ENCODE data around the gene FARS2. TPM values are rescaled to one million over a fixed set of nuclear protein-coding genes. Genes with fewer than 3 reads are reported as not detected.

FARS2 gene
- total RNA-seq, 4 donors from 2014 or later = 8.3 to 18.5 (median 13.0) TPM

DNA sequence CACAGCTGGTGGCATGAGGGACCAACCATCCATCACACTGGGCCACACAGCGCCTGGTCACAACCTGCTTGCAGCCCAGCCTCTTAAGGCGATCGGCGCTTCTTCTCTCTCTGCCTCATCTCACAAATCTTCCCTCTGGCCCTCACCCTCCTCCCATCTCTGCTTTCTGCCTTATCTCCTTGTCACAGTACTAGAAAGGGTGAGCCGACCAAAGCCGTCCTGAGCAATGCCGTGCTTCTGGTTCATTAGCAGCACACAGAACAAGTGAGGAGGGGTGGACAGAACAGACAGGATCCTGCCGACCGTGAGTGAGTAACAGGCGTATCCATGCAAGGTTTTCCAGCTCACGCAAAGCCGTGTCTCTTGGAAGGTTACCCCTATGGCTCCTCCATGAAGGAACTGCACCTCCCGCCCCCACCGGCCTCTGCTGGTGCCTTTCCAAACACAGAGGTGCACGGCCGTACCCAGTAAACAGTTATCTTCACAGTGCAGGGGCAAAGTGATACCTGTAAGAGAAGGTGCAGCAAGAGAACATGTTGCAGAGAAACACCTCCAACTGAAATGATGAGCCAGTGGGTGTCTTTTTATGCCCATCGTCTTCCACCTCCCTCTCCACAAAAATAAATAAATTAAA, 331.7 kb downstream of the FARS2 start:
- Histone ChIP-seq H3K27ac (no peak overlapping the region), H3K27me3 (no peaks in the 10 kb centered on the region), H3K9me3 (no peaks in the 10 kb centered on the region), H3K36me3 (no peaks in the 10 kb centered on the region), H3K4me3 (no peak overlapping the region), H3K4me1 (no peaks in the 10 kb centered on the region)
- DNase-seq = no peak
- no peak for TF ChIP-seq POLR2A (IDR thresholded peaks at IDR 0.05)
- TF ChIP-seq, protein P1, sequence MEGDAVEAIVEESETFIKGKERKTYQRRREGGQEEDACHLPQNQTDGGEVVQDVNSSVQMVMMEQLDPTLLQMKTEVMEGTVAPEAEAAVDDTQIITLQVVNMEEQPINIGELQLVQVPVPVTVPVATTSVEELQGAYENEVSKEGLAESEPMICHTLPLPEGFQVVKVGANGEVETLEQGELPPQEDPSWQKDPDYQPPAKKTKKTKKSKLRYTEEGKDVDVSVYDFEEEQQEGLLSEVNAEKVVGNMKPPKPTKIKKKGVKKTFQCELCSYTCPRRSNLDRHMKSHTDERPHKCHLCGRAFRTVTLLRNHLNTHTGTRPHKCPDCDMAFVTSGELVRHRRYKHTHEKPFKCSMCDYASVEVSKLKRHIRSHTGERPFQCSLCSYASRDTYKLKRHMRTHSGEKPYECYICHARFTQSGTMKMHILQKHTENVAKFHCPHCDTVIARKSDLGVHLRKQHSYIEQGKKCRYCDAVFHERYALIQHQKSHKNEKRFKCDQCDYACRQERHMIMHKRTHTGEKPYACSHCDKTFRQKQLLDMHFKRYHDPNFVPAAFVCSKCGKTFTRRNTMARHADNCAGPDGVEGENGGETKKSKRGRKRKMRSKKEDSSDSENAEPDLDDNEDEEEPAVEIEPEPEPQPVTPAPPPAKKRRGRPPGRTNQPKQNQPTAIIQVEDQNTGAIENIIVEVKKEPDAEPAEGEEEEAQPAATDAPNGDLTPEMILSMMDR (IDR thresholded peaks at IDR 0.05) = no peak
- intact Hi-C loops (cut with DNase I) = no loop called here
- WGBS, 2 donors = 94 to 96% methylated on average over 7 to 16 of the region's 17 CpGs

DNA sequence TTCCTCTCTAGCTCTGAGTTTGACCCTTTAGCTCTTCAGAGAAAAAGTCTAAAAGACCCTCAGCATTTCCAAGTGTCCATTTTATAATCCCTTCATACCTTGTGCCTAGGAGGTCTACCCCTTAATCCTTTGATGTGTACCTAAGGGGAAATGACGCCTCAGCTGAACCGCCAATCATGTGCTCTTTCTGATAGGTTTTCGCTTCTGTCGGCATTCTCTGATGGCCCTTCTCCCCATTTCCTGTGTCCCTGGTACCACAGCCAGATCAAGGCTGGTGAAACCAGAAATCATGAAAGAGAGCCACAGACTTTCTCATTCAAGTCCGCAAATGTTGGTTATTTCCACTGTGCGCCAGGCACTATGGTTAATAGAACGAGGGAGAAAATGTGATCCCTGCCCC, 333.9 kb downstream of the FARS2 start:
- no peaks in the 10 kb centered on the region for H3K27me3 ChIP-seq
- no peaks in the 10 kb centered on the region for H3K4me1 ChIP-seq
- WGBS, 2 donors = 94 to 100% methylated on average over 6 to 7 of the region's 7 CpGs
- intact Hi-C loops (cut with DNase I) = no loop called here
- TF ChIP-seq POLR2A (IDR thresholded peaks at IDR 0.05) = no peak
- TF ChIP-seq, protein P1 (IDR thresholded peaks at IDR 0.05) = no peak
- no peak for DNase-seq
- no peaks in the 10 kb centered on the region for H3K36me3 ChIP-seq
- H3K4me3 ChIP-seq = no peak overlapping the region
- no peak overlapping the region for H3K27ac ChIP-seq
- no peaks in the 10 kb centered on the region for H3K9me3 ChIP-seq

DNA sequence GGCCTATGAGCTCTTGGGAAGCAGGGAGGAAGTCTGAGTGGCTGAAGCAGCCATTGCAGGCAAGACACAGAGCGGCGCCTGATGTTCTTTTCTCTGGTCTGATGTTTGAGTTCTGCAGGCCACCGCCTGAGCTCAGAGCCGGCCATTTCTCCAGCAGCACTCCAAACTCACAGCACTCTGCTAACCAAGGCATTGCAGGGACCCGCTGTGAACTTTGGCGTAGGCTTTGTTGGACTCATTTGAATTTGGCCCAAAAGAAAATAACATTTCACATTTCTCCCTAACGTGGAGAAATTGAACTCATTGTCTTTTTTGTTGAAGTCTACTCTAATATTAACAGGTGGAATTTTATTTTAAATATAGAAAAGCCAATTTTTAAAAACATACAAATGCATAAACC, 336.1 kb downstream of the FARS2 start:
- H3K4me3 ChIP-seq = no peak overlapping the region
- no peaks in the 10 kb centered on the region for H3K9me3 ChIP-seq
- WGBS, 2 donors = 88 to 89% methylated on average over 7 of the region's 7 CpGs
- no peak overlapping the region for H3K27ac ChIP-seq
- no peak for TF ChIP-seq POLR2A (IDR thresholded peaks at IDR 0.05)
- TF ChIP-seq, protein P1 (IDR thresholded peaks at IDR 0.05) = no peak
- no peak for DNase-seq
- H3K36me3 ChIP-seq = no peaks in the 10 kb centered on the region
- no peaks in the 10 kb centered on the region for H3K27me3 ChIP-seq
- no peaks in the 10 kb centered on the region for H3K4me1 ChIP-seq
- intact Hi-C loops (cut with DNase I) = no loop called here

DNA sequence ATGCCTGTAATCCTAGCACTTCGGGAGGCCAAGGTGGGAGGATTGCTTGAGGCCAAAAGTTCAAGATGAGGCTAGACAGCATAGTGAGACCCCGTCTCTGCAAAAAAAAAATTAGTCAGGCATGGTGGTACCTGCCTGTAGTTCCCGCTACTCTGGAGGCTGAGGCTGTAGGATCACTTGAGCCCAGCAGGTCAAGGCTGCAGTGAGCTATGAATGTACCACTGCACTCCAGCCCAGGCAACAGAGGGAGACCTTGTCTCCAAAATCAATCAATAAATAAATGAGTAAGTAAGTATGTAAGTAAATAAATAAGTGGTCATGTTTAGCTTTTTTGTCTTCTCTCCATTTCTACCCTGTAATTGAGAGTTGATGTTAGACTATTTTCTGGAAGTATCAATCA, 336.8 kb downstream of the FARS2 start:
- intact Hi-C loops (cut with DNase I) = no loop called here
- WGBS, 2 donors = 90 to 100% methylated on average over 1 to 2 of the region's 3 CpGs
- Histone ChIP-seq H3K36me3 (no peaks in the 10 kb centered on the region), H3K9me3 (no peaks in the 10 kb centered on the region), H3K4me1 (no peaks in the 10 kb centered on the region), H3K4me3 (no peak overlapping the region), H3K27me3 (no peaks in the 10 kb centered on the region), H3K27ac (no peak overlapping the region)
- TF ChIP-seq, protein P1 (IDR thresholded peaks at IDR 0.05) = no peak
- no peak for TF ChIP-seq POLR2A (IDR thresholded peaks at IDR 0.05)
- no peak for DNase-seq

DNA sequence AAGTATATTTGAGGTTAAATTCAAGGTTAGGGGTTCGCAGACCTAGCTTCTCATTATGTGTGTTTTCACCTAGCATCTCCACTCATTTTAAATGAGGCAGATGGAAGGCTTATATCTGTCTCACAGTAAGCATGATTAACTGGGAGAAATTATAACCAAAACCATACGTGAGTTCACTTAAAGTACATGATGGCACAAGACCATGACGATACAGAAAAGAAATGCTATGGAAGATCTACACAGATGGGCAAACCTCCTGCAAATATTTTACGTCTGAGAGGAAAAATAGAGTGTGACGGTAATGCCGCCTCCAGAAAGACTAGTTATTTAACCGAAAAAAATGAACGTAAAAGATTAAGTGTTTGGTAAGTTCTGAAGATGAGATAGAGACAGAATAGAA, 337.8 kb downstream of the FARS2 start:
- TF ChIP-seq, protein P1 (IDR thresholded peaks at IDR 0.05) = no peak
- TF ChIP-seq POLR2A (IDR thresholded peaks at IDR 0.05) = no peak
- intact Hi-C loops (cut with DNase I) = no loop called here

More for the DNA sequence above, 337.8 kb downstream of the FARS2 start:
- no peaks in the 10 kb centered on the region for H3K36me3 ChIP-seq
- no peaks in the 10 kb centered on the region for H3K9me3 ChIP-seq
- DNase-seq = no peak
- no peak overlapping the region for H3K4me3 ChIP-seq
- no peaks in the 10 kb centered on the region for H3K4me1 ChIP-seq
- no peak overlapping the region for H3K27ac ChIP-seq
- H3K27me3 ChIP-seq = no peaks in the 10 kb centered on the region
- 83 to 89% methylated on average over 8 of the region's 8 CpGs for WGBS, 2 donors

Data from esophagus squamous epithelium (tissue), 5 donors.